Osteoblast (primary cell): ENCODE results near the gene ABHD1. TPM values are rescaled to one million over a fixed set of nuclear protein-coding genes. Genes with fewer than 3 reads are reported as not detected.
A peak's percentile ranks its signal among the peaks of the same experiment; 100 is the strongest.

Source experiments
- DNase-seq: peaks from one replicate; pipeline ENCODE4 v3.0.0; 2011; ENCODE audit warnings: low spot score, mixed read lengths; ENCODE audit not compliant: insufficient read length; ENCODE audit errors: missing footprints
- H2AFZ ChIP-seq: 2 replicates; pipeline ENCODE4 v1.6.0; 2011; ENCODE audit warnings: mild to moderate bottlenecking, low read length
- H3K27ac ChIP-seq: 2 replicates; pipeline ENCODE4 v1.5.1; 2011; ENCODE audit warnings: mild to moderate bottlenecking, low read depth, low read length, moderate library complexity
- H3K27me3 ChIP-seq: 2 replicates; pipeline ENCODE4 v1.6.0; 2012; ENCODE audit warnings: mild to moderate bottlenecking, control low read depth, inconsistent platforms, low read length, moderate library complexity; ENCODE audit not compliant: insufficient read depth
- H3K36me3 ChIP-seq: 2 replicates; pipeline ENCODE4 v1.5.1; 2011; ENCODE audit warnings: mild to moderate bottlenecking, low read length, control low read depth, moderate library complexity; ENCODE audit not compliant: insufficient read depth
- H3K4me1 ChIP-seq: 2 replicates; pipeline ENCODE4 v1.5.1; 2011; ENCODE audit warnings: mild to moderate bottlenecking, low read length, control low read depth, moderate library complexity; ENCODE audit not compliant: insufficient read depth
- H3K4me2 ChIP-seq: 2 replicates; pipeline ENCODE4 v1.6.0; 2011; ENCODE audit warnings: mild to moderate bottlenecking, low read length; ENCODE audit not compliant: insufficient read depth
- H3K4me3 ChIP-seq: fragments of 200-600 bp; sonication (generic); 3 replicates; pipeline ENCODE4 v1.5.1; 2012; ENCODE audit warnings: mild to moderate bottlenecking, low read length, inconsistent platforms; ENCODE audit not compliant: insufficient read depth
- H3K79me2 ChIP-seq: 2 replicates; pipeline ENCODE4 v1.6.0; 2012; ENCODE audit warnings: mild to moderate bottlenecking, low read length, control low read depth, inconsistent platforms; ENCODE audit not compliant: insufficient read depth
- H3K9me3 ChIP-seq: 2 replicates; pipeline ENCODE4 v1.5.1; 2011; ENCODE audit warnings: low read depth, low read length, control low read depth
- H4K20me1 ChIP-seq: 2 replicates; pipeline ENCODE4 v1.6.0; 2012; ENCODE audit warnings: mild to moderate bottlenecking, low read length, control low read depth; ENCODE audit not compliant: insufficient read depth
- total RNA-seq: library from RNA; depleted of rRNA; stranded (reverse); fragments of >200 nt; gene quantifications from 2 replicates; pipeline ENCODE4 v1.2.3, GENCODE V29; 2012
- TF ChIP-seq, protein P1 (sequence below): IDR thresholded peaks from 2 replicates; pipeline ENCODE4 v1.5.1; 2011; ENCODE audit warnings: mild to moderate bottlenecking, low read depth, low read length, moderate library complexity; ENCODE audit errors: extremely low read depth

ABHD1 gene
- total RNA-seq, 1 donor, result under 0.01 TPM

DNA sequence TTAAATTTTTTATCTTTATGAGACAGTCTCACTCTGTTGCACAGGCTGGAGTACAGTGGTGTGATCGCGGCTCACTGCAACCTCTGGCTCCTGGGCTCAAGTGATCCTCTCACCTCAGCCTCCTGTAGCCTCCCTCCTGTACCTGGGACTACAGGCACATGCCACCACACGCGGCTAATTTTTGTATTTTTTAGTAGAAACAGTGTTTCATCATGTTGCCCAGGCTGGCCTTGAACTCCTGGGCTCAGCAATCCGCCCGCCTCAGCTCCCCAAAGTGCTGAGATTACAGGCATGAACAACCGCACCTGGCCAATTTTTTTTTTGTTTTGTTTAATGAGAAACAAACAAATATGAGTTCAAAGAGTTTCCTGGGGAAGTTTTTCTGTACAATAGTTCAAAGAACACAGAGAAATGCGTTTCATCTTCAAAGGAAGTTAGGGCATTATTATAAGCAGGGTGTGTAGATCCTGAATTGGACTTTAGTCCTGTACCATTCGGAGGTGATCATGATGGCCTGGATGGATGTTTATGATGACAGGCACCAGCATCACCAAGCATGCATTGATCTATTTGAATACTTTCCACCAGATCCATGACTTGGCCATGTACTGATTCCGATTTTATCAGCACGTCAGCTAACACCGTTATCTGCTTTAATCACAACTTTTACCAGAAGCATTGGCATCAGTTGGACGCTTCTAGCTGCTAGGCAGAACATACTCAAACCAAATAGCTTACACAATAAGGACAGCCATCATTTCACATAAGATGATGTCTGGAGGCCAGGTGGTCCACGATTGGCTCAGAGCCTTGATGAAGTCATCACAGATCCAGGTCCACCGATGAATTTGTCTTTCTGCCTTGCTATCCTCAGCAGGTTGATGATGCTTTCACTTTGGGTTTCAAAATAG lies 54.1 kb downstream of the ABHD1 start:
- H4K20me1 ChIP-seq, result no peaks in the 10 kb centered on the region
- no peak overlapping the region for H2AFZ ChIP-seq
- no peak overlapping the region for H3K4me2 ChIP-seq
- no peaks in the 10 kb centered on the region for H3K9me3 ChIP-seq
- H3K36me3 ChIP-seq, result no peaks in the 10 kb centered on the region
- no peaks in the 10 kb centered on the region for H3K79me2 ChIP-seq
- H3K4me3 ChIP-seq, result no peak overlapping the region
- TF ChIP-seq, protein P1, sequence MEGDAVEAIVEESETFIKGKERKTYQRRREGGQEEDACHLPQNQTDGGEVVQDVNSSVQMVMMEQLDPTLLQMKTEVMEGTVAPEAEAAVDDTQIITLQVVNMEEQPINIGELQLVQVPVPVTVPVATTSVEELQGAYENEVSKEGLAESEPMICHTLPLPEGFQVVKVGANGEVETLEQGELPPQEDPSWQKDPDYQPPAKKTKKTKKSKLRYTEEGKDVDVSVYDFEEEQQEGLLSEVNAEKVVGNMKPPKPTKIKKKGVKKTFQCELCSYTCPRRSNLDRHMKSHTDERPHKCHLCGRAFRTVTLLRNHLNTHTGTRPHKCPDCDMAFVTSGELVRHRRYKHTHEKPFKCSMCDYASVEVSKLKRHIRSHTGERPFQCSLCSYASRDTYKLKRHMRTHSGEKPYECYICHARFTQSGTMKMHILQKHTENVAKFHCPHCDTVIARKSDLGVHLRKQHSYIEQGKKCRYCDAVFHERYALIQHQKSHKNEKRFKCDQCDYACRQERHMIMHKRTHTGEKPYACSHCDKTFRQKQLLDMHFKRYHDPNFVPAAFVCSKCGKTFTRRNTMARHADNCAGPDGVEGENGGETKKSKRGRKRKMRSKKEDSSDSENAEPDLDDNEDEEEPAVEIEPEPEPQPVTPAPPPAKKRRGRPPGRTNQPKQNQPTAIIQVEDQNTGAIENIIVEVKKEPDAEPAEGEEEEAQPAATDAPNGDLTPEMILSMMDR, result no peak
- DNase-seq, result no peak
- no peak overlapping the region for H3K27ac ChIP-seq
- peaks cover 25% of the 10 kb centered on the region for H3K27me3 ChIP-seq
- peaks cover 37% of the 10 kb centered on the region for H3K4me1 ChIP-seq

DNA sequence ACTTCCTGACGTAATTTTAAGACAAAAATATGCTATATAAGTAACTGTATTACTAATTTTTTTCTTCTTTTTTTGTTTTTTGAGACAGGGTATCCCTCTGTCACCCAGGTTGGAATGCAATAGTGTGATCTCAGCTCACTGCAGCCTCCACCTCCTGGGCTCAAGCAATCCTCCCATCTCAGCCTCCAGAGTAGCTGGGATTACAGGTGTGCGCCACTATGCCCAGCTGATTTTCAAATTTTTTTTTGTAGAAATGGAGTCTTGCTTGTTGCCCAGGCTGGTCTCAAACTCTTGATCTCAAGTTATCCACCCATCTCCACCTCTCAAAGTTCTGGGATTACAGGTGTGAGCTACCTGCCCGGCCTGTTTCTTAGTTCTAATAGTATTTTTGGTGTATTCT lies 54.9 kb downstream of the ABHD1 start:
- Histone ChIP-seq H3K27ac (no peak overlapping the region), H3K79me2 (no peaks in the 10 kb centered on the region), H2AFZ (no peak overlapping the region), H3K27me3 (peaks cover 19% of the 10 kb centered on the region), H3K4me3 (no peak overlapping the region), H3K36me3 (no peaks in the 10 kb centered on the region), H3K9me3 (no peaks in the 10 kb centered on the region), H3K4me1 (peaks cover 45% of the 10 kb centered on the region), H3K4me2 (no peak overlapping the region), H4K20me1 (no peaks in the 10 kb centered on the region)
- no peak for DNase-seq
- TF ChIP-seq, protein P1, result no peak

DNA sequence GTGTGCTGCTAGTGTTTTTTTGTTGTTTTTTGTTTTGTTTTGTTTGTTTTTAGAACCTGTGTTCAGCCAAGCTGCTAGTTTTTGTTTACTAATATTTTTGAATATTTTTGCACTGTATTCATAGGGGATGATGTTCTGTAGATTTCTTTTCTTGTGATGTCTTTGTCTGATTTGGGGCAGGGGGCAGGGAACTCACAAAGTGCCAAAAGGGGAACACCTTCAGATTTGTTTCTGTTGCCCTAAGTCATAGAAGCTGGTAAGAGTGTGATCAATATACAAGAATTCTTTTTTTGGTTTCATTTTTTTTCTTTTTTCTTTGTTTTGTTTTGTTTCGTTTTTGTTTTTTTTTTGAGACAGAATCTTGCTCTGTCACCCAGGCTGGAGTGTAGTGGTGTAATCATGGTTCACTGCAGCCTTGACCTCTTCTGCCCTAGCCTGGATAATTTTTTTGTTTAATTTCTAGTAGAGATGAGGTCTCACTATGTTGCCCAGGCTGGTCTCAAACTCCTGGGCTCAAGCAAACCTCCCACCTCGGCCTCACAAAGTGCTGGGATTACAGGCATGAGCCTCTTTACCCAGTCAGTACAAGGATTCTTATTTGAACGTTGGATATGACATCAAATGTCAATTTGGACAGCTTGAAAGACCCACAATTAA lies 55.9 kb downstream of the ABHD1 start:
- DNase-seq, result no peak
- H3K9me3 ChIP-seq, result no peaks in the 10 kb centered on the region
- peak overlapping the region; percentile 66 for H3K27ac ChIP-seq
- H3K4me2 ChIP-seq, result peak overlapping the region; percentile 31
- H4K20me1 ChIP-seq, result no peaks in the 10 kb centered on the region
- H3K27me3 ChIP-seq, result peaks cover 12% of the 10 kb centered on the region
- peaks cover 54% of the 10 kb centered on the region for H3K4me1 ChIP-seq
- H3K4me3 ChIP-seq, result no peak overlapping the region
- H3K36me3 ChIP-seq, result no peaks in the 10 kb centered on the region
- H3K79me2 ChIP-seq, result no peaks in the 10 kb centered on the region
- TF ChIP-seq, protein P1, result no peak
- no peak overlapping the region for H2AFZ ChIP-seq

Other genes starting within 250 kb of the ABHD1 start
- gene MAPRE3, start 153.2 kb upstream of the ABHD1 start, total RNA-seq, result 6.5 TPM in 2 replicates
- gene TMEM214, start 90.8 kb upstream of the ABHD1 start, total RNA-seq, result 50.3 and 50.7 TPM in 2 replicates
- 24.6 and 26.8 TPM in 2 replicates for gene AGBL5, start 72.1 kb upstream of the ABHD1 start, total RNA-seq
- 202 and 235 TPM in 2 replicates for gene OST4, start 52.2 kb upstream of the ABHD1 start, total RNA-seq
- 137 and 138 TPM in 2 replicates for gene EMILIN1, start 45.2 kb upstream of the ABHD1 start, total RNA-seq
- gene KHK, start 37.0 kb upstream of the ABHD1 start, total RNA-seq, result 0.29 and 0.36 TPM in 2 replicates
- 6.8 and 14.5 TPM in 2 replicates for gene CGREF1, start 4.7 kb upstream of the ABHD1 start, total RNA-seq
- gene PREB, start 10.8 kb downstream of the ABHD1 start, total RNA-seq, result 42.4 and 45.2 TPM in 2 replicates
- not detected in 2 replicates for gene PRR30, start 15.6 kb downstream of the ABHD1 start, total RNA-seq
- gene TCF23, start 25.2 kb downstream of the ABHD1 start, total RNA-seq, result not detected in 2 replicates
- 187 and 198 TPM in 2 replicates for gene ATRAID, start 88.2 kb downstream of the ABHD1 start, total RNA-seq
- gene SLC5A6, start 88.5 kb downstream of the ABHD1 start, total RNA-seq, result 14.1 TPM in 2 replicates
- 28.6 and 30.8 TPM in 2 replicates for gene CAD, start 93.6 kb downstream of the ABHD1 start, total RNA-seq
- under 0.01 and 0.88 TPM in 2 replicates for gene SLC30A3, start 139.2 kb downstream of the ABHD1 start, total RNA-seq
- gene DNAJC5G, start 151.6 kb downstream of the ABHD1 start, total RNA-seq, result not detected in 2 replicates
- not detected in 2 replicates for gene TRIM54, start 158.6 kb downstream of the ABHD1 start, total RNA-seq
- 0.36 and 1.2 TPM in 2 replicates for gene UCN, start 184.6 kb downstream of the ABHD1 start, total RNA-seq
- 98.8 and 112 TPM in 2 replicates for gene MPV17, start 199.3 kb downstream of the ABHD1 start, total RNA-seq
- 32.7 and 34.4 TPM in 2 replicates for gene GTF3C2, start 232.9 kb downstream of the ABHD1 start, total RNA-seq
- 19.2 and 24.2 TPM in 2 replicates for gene EIF2B4, start 246.5 kb downstream of the ABHD1 start, total RNA-seq
- gene SNX17, start 246.8 kb downstream of the ABHD1 start, total RNA-seq, result 152 and 165 TPM in 2 replicates